HG03095 (cell line): ENCODE measurements around the gene TRNAU1AP.

Source experiments
- ATAC-seq: cut with Tn5 transposase; IDR thresholded peaks from one replicate; pipeline ENCODE4 v1.9.1; 2021; ENCODE audit warnings: moderate library complexity; ENCODE audit not compliant: unreplicated experiment

The TRNAU1AP gene

DNA sequence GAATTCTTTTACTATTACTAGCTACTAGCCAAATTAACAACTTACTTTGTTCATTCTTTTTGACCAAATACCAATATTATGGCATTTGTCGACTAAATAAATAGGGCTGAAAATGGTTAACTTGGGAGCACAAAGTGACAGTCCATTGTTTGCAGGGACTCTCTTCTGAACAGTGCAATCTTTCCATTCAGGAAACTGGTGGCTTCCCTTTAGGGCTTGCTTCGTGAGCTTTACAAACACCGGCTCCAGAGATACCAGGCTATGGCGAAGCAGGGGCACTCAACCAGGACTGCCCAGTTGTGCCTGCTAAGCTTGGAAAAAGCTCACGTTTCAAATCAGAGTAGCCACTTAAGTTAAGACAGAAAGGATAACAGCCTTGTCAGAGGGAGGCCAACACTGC is 51.5 kb downstream of the TRNAU1AP start:
- no peak for ATAC-seq

DNA sequence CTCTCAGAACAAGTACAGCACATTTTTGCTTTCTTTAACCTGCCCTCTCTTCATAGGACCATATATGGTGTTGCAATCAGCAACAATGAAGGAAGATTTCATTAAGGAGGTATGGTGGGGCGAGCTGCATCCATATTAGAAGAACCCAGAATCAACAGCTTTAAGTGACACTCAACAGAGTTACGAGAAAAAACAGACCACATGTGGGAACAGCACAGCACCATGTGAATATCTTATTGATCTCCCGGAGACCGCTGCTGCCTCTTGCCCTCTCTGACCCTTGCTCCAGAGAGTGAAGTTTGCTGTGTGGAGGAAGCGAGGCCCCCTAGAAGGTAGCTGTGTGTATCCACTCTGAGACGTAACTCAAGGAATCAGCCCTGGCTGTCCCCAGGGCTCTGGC is 52.1 kb downstream of the TRNAU1AP start:
- ATAC-seq = no peak

DNA sequence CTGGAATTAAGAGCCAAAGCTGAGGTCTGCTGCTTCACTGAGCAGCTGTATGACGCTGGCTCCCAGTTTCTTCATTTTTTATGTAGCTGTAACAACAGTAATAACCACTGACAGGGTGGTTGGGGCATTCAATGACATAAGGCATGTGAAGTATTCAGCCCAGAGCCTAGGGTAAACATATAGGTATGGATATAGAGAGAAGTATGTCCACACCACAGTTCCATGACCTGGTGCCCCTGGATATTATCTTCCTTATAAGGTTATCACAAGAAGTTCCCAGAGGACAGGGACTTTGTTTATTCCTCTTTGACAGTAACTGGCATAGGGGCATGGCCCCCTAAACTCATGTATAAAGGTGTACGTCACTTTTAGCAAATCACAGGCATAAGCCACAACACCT is 53.9 kb downstream of the TRNAU1AP start:
- ATAC-seq = no peak

DNA sequence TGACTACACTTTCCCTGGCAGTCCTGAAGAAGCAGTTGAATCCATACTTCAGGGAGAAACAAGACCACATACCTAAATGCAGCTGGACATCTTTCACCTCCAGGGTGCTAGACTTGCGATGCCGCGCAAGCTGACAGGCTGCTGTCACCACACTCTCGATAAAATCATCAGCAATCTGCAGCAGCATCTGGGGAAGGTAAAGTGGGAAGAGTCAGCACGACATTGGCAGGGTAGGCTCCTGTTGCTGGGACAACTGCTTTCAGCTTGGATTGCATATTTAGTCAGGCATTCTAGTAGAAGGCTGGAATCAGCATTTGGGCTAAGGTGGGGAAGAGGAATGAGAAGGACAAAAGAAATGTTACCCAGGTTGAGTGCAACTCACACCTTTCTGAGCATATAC is 60.3 kb downstream of the TRNAU1AP start:
- ATAC-seq = no peak
